CD4-positive, CD25-positive, alpha-beta regulatory T cell (primary cell): ENCODE data around the gene UHMK1. TPM values are rescaled to one million over a fixed set of nuclear protein-coding genes. Genes with fewer than 3 reads are reported as not detected.

ENCODE experiments used
- ATAC-seq, 2 donors: fragments of 150-1000 bp; cut with Tn5 transposase; one replicate each; pipeline ENCODE4 v1.10.0; 2021; ENCODE audit warnings: low read depth in 2 of 2, moderate number of reproducible peaks in 2 of 2, moderate library complexity in 1 of 2
- DNase-seq, 3 donors: peaks; one replicate each; pipeline versions ENCODE4 v3.0.0 to v3.0.0-alpha.2; 2012 to 2022; ENCODE audit warnings: mixed read lengths in 1 of 3
- H3K27ac ChIP-seq: one replicate; pipeline ENCODE4 v1.7.0; 2013; ENCODE audit warnings: mild to moderate bottlenecking, low read length; ENCODE audit not compliant: insufficient read depth, poor library complexity, severe bottlenecking
- H3K27me3 ChIP-seq: one replicate; pipeline ENCODE4 v1.7.0; 2013; ENCODE audit warnings: low read length; ENCODE audit not compliant: control insufficient read depth, insufficient read depth
- H3K36me3 ChIP-seq: one replicate; pipeline ENCODE4 v1.7.0; 2013; ENCODE audit warnings: mild to moderate bottlenecking, low read length, moderate library complexity; ENCODE audit not compliant: control insufficient read depth, insufficient read depth
- H3K4me1 ChIP-seq: 2 replicates; pipeline ENCODE4 v1.7.0; 2013; ENCODE audit warnings: mild to moderate bottlenecking, low read length; ENCODE audit not compliant: insufficient read depth, control insufficient read depth, poor library complexity, severe bottlenecking
- H3K4me3 ChIP-seq: one replicate; pipeline ENCODE4 v1.7.0; 2013; ENCODE audit warnings: low read depth, mild to moderate bottlenecking, low read length, moderate library complexity
- H3K9me3 ChIP-seq, 2 experiments: 1 replicate in 1 of 2; 2 replicates in 1 of 2; pipeline ENCODE4 v1.7.0; 2013; ENCODE audit warnings: low read length in 2 of 2, mild to moderate bottlenecking in 1 of 2, moderate library complexity in 1 of 2; ENCODE audit not compliant: control insufficient read depth in 2 of 2
- H3K27ac Mint-ChIP-seq, 3 donors: one replicate each; pipeline ENCODE4 v1.8.0; 2020 to 2022; ENCODE audit warnings: mild to moderate bottlenecking in 3 of 3, mixed read lengths in 3 of 3, moderate library complexity in 2 of 3
- H3K27me3 Mint-ChIP-seq: one replicate; pipeline ENCODE4 v1.8.0; 2022; ENCODE audit warnings: mild to moderate bottlenecking, mixed read lengths
- H3K36me3 Mint-ChIP-seq: one replicate; pipeline ENCODE4 v1.8.0; 2020; ENCODE audit warnings: mixed read lengths
- H3K4me1 Mint-ChIP-seq, 4 donors: one replicate each; pipeline ENCODE4 v1.8.0; 2020 to 2022; ENCODE audit warnings: mixed read lengths in 4 of 4, mild to moderate bottlenecking in 1 of 4
- H3K4me3 Mint-ChIP-seq, 4 donors: one replicate each; pipeline ENCODE4 v1.8.0; 2020 to 2022; ENCODE audit warnings: mild to moderate bottlenecking in 4 of 4, mixed read lengths in 4 of 4, moderate library complexity in 3 of 4
- H3K9me3 Mint-ChIP-seq, 7 donors: one replicate each; pipeline ENCODE4 v1.8.0; 2020 to 2022; ENCODE audit warnings: mixed read lengths in 7 of 7, mild to moderate bottlenecking in 3 of 7, moderate library complexity in 2 of 7
- polyA plus RNA-seq, 4 donors: library from polyadenylated mRNA; unstranded; fragments of 300-500 nt; fragmentation: Illumina TruSeq; gene quantifications; one replicate each; pipeline ENCODE4 v1.2.3, GENCODE V29; 2021
- total RNA-seq: library from RNA; stranded (reverse); gene quantifications from one replicate; pipeline ENCODE4 v1.2.3, GENCODE V29; 2022

UHMK1 gene
- total and polyA plus RNA-seq, 5 donors from 2014 or later = 55.8 to 60.9 (median 56.8) TPM

- no peak overlapping the region for H3K4me3 ChIP-seq
- H3K4me1 ChIP-seq = no peaks in the 10 kb centered on the region
- peaks cover 12% of the 10 kb centered on the region for H3K36me3 ChIP-seq
- ATAC-seq (peak in 1 of 2 donors; percentile 58), DNase-seq (peak in 1 of 3 donors; percentile 8)
- H3K27ac ChIP-seq = no peak overlapping the region
- no peaks in the 10 kb centered on the region for H3K27me3 ChIP-seq
- H3K36me3 Mint-ChIP-seq = peaks cover 23% of the 10 kb centered on the region
- H3K27ac Mint-ChIP-seq = no peak overlapping the region
- H3K9me3 ChIP-seq = no peaks in the 10 kb centered on the region
- no peak overlapping the region for H3K4me3 Mint-ChIP-seq
- no peaks in the 10 kb centered on the region for H3K27me3 Mint-ChIP-seq
- H3K9me3 Mint-ChIP-seq = no peaks in the 10 kb centered on the region
- peaks cover 5 to 13% (median 6%) of the 10 kb centered on the region in 4 donors for H3K4me1 Mint-ChIP-seq
Observed at GRCh38 chr1:162530307-162530987, 32.8 kb downstream of the UHMK1 start.

- Mint-ChIP-seq H3K4me1 (peaks cover 4 to 9% (median 6%) of the 10 kb centered on the region in 4 donors), H3K9me3 (no peaks in the 10 kb centered on the region), H3K27ac (peak overlapping the region in 1 of 3 donors; percentile 32), H3K4me3 (no peak overlapping the region), H3K36me3 (peaks cover 23% of the 10 kb centered on the region), H3K27me3 (no peaks in the 10 kb centered on the region)
- peaks cover 7% of the 10 kb centered on the region for H3K36me3 ChIP-seq
- DNase-seq (no peak), ATAC-seq (no peak)
- H3K27me3 ChIP-seq = no peaks in the 10 kb centered on the region
- no peaks in the 10 kb centered on the region for H3K9me3 ChIP-seq
- H3K4me3 ChIP-seq = no peak overlapping the region
- no peak overlapping the region for H3K27ac ChIP-seq
- H3K4me1 ChIP-seq = no peaks in the 10 kb centered on the region
Observed at GRCh38 chr1:162530988-162531319, 33.3 kb downstream of the UHMK1 start.

- Histone ChIP-seq H3K27me3 (no peaks in the 10 kb centered on the region), H3K9me3 (no peaks in the 10 kb centered on the region), H3K36me3 (no peaks in the 10 kb centered on the region), H3K4me1 (no peaks in the 10 kb centered on the region), H3K27ac (no peak overlapping the region), H3K4me3 (no peak overlapping the region)
- Mint-ChIP-seq H3K36me3 (peaks cover 9% of the 10 kb centered on the region), H3K27ac (no peak overlapping the region), H3K4me1 (peaks cover 0 to 2% (median 0%) of the 10 kb centered on the region in 4 donors), H3K9me3 (no peaks in the 10 kb centered on the region), H3K27me3 (no peaks in the 10 kb centered on the region), H3K4me3 (no peak overlapping the region)
- no peak for ATAC-seq
- DNase-seq = no peak
Observed at GRCh38 chr1:162535501-162535900, 37.9 kb downstream of the UHMK1 start.

- H3K9me3 ChIP-seq = no peaks in the 10 kb centered on the region
- Mint-ChIP-seq H3K36me3 (peaks cover 7% of the 10 kb centered on the region), H3K4me1 (no peaks in the 10 kb centered on the region), H3K4me3 (no peak overlapping the region), H3K27ac (no peak overlapping the region), H3K9me3 (peaks cover 0 to 3% (median 0%) of the 10 kb centered on the region in 7 donors), H3K27me3 (no peaks in the 10 kb centered on the region)
- no peaks in the 10 kb centered on the region for H3K36me3 ChIP-seq
- DNase-seq = peak in 1 of 3 donors; percentile 2
- no peaks in the 10 kb centered on the region for H3K4me1 ChIP-seq
- no peak overlapping the region for H3K27ac ChIP-seq
- no peak overlapping the region for H3K4me3 ChIP-seq
- ATAC-seq = no peak
- H3K27me3 ChIP-seq = no peaks in the 10 kb centered on the region
Observed at GRCh38 chr1:162536511-162536910, 38.9 kb downstream of the UHMK1 start.

GRCh38 chr1:162537216-162537615 is 39.6 kb downstream of the UHMK1 start:
- Histone ChIP-seq H3K36me3 (no peaks in the 10 kb centered on the region), H3K4me3 (no peak overlapping the region), H3K4me1 (no peaks in the 10 kb centered on the region), H3K9me3 (no peaks in the 10 kb centered on the region), H3K27me3 (no peaks in the 10 kb centered on the region), H3K27ac (no peak overlapping the region)
- Mint-ChIP-seq H3K4me1 (no peaks in the 10 kb centered on the region), H3K4me3 (no peak overlapping the region), H3K27me3 (no peaks in the 10 kb centered on the region), H3K27ac (no peak overlapping the region), H3K9me3 (peaks cover 0 to 4% (median 0%) of the 10 kb centered on the region in 7 donors), H3K36me3 (peaks cover 4% of the 10 kb centered on the region)
- ATAC-seq (no peak), DNase-seq (no peak)

GRCh38 chr1:162538815-162539431 is 41.3 kb downstream of the UHMK1 start:
- peaks cover 4 to 8% of the 10 kb centered on the region in 2 experiments for H3K9me3 ChIP-seq
- ATAC-seq = no peak
- no peaks in the 10 kb centered on the region for H3K36me3 ChIP-seq
- H3K4me3 ChIP-seq = no peak overlapping the region
- no peaks in the 10 kb centered on the region for H3K27me3 Mint-ChIP-seq
- H3K4me3 Mint-ChIP-seq = no peak overlapping the region
- H3K4me1 ChIP-seq = no peaks in the 10 kb centered on the region
- DNase-seq = peak in 1 of 3 donors; percentile 40
- H3K27me3 ChIP-seq = no peaks in the 10 kb centered on the region
- H3K9me3 Mint-ChIP-seq = peaks cover 0 to 11% (median 1%) of the 10 kb centered on the region in 7 donors
- peaks cover 4% of the 10 kb centered on the region for H3K36me3 Mint-ChIP-seq
- H3K4me1 Mint-ChIP-seq = no peaks in the 10 kb centered on the region
- H3K27ac ChIP-seq = no peak overlapping the region
- no peak overlapping the region for H3K27ac Mint-ChIP-seq

GRCh38 chr1:162541619-162542141 is 44.1 kb downstream of the UHMK1 start:
- H3K9me3 Mint-ChIP-seq = peaks cover 0 to 11% (median 1%) of the 10 kb centered on the region in 7 donors
- peak overlapping the region in 1 of 3 donors; percentile 78 for H3K27ac Mint-ChIP-seq
- ATAC-seq (no peak), DNase-seq (no peak)
- Histone ChIP-seq H3K9me3 (peaks cover 4 to 8% of the 10 kb centered on the region in 2 experiments), H3K36me3 (no peaks in the 10 kb centered on the region), H3K4me1 (no peaks in the 10 kb centered on the region), H3K4me3 (no peak overlapping the region), H3K27ac (no peak overlapping the region), H3K27me3 (no peaks in the 10 kb centered on the region)
- H3K4me3 Mint-ChIP-seq = no peak overlapping the region
- peaks cover 5% of the 10 kb centered on the region for H3K27me3 Mint-ChIP-seq
- H3K4me1 Mint-ChIP-seq = no peaks in the 10 kb centered on the region
- peaks cover 4% of the 10 kb centered on the region for H3K36me3 Mint-ChIP-seq
